ENCODE results near the gene ADAMTS16. TPM values are rescaled to one million over a fixed set of nuclear protein-coding genes. Genes with fewer than 3 reads are reported as not detected.

The ADAMTS16 gene
- total and polyA plus RNA-seq, 9 of the 15 experiments (the other 6 are each of a cell fraction or from before 2014, with no cell fraction given), result not detected

DNA sequence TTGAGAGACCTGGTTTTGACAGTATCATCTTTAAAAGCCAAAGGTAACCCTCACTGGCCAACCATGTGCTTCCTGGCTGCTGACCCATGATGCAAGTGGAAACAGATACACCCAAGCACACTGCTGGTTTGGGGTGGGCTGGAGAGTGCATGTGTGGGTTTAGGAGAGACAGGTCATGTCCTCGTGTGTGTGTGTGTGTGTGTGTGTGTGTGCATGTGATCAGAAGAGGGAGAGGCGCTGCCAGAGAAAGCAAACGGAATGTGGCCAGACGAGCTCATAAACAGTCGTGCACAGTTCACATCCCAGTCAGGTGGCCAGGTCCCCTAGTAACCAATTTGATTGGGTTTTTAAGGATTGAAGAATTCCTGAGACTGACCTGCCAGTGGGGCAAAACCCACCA lies 169.5 kb downstream of the ADAMTS16 start:
- Histone ChIP-seq H3K27ac (ENCODE audit: extremely low read depth, low read depth, low read length) (no peak overlapping the region), H3K36me3 (ENCODE audit: control insufficient read depth, insufficient read depth, low read length) (no peaks in the 10 kb centered on the region), H3K4me1 (replicated peaks in 1 of 2; ENCODE audit: control insufficient read depth in 2 of 2, insufficient read depth in 2 of 2, low read length in 2 of 2) (no peaks in the 10 kb centered on the region), H3K9ac (ENCODE audit: insufficient read depth in 1 of 2, low read depth in 2 of 2, low read length in 2 of 2) (no peak overlapping the region), H3K9me1 (ENCODE audit: control insufficient read depth, insufficient read depth, low read length) (no peaks in the 10 kb centered on the region), H3K9me3 (replicated peaks; ENCODE audit: control insufficient read depth, insufficient read depth, low read depth, low read length) (no peaks in the 10 kb centered on the region), H3K4me3 (no peak overlapping the region), H3K79me2 (ENCODE audit: control insufficient read depth, insufficient read depth, low read length) (no peaks in the 10 kb centered on the region), H4K20me1 (replicated peaks; ENCODE audit: control insufficient read depth, insufficient read depth, low read length) (0 out of 2 replicates have a peak, but pooled peaks cover 6% of the 10 kb centered on the region), H3K4me2 (ENCODE audit: insufficient read depth, low read length) (no peak overlapping the region), H3K27me3 (ENCODE audit: control insufficient read depth in 2 of 2, insufficient read depth in 2 of 2, low read length in 2 of 2) (peaks cover 3 to 56% of the 10 kb centered on the region in 2 experiments; a peak in 4 of 5 replicates), H2AFZ (ENCODE audit: low read depth, low read length) (no peak overlapping the region)
- 2% methylated on average over 5 of the region's 5 CpGs for WGBS (ENCODE audit: insufficient coverage, low coverage, missing lambda C conversion rate)
- ATAC-seq (no peak), DNase-seq (ENCODE audit: extremely low read depth in 1 of 4, low spot score in 3 of 4) (no peak), FAIRE-seq (no peak)
- TF ChIP-seq TRIM28 (IDR thresholded peaks at IDR 0.05), result no peak
- TF ChIP-seq RBM14 (IDR thresholded peaks at IDR 0.05; ENCODE audit: borderline replicate concordance, insufficient read depth, low read depth, low read length), result no peak
- no peak for TF ChIP-seq SIN3B (IDR thresholded peaks at IDR 0.05; ENCODE audit: low read depth)
- intact Hi-C loops (cut with micrococcal nuclease) (no loop called here), in situ Hi-C loops (cut with MboI) (no loop called here)
- CTCF ChIA-PET (ENCODE audit: low intra/inter-chr PET ratio), result no interaction called here
- POLR2A ChIA-PET, result interaction anchor here (0.6 kb wide), 1 partner anchor 362 kb away, joined by 3 read pairs; no protein-coding TSS in a partner anchor
- no TSS peak for BruUV-seq (replicated peaks)

DNA sequence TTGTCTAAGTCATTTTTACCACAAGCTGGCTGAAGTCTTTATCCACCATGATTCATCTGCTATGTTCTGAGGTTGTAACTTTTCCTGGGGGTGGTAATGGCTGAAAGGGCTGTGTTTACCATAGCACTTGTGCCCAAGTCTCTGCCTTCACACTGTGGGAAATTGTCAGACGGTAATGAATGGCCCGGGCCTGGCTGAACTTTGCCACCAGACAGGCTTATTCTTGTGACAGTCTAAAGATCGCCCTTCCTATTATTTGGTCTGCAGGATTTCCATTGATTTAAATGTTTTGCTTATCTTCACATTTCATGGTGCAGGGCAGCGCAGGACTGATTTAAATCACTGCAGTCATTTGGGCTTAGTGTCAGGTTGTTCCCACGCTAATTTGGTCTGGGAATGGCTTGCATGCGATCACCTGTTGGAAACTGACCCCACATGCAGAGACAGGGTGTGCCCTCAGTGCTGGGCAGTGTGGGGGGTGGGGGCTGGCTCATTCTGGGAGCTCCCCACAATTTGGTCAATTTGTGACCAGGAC lies 173.0 kb downstream of the ADAMTS16 start:
- H3K27ac ChIP-seq (ENCODE audit: extremely low read depth, low read depth, low read length), result no peak overlapping the region
- DNase-seq (ENCODE audit: extremely low read depth in 1 of 4, low spot score in 3 of 4), result no peak
- H4K20me1 ChIP-seq (replicated peaks; ENCODE audit: control insufficient read depth, insufficient read depth, low read length), result 0 out of 2 replicates have a peak, but pooled peaks cover 6% of the 10 kb centered on the region
- no peak for ATAC-seq
- no peaks in the 10 kb centered on the region for H3K79me2 ChIP-seq (ENCODE audit: control insufficient read depth, insufficient read depth, low read length)
- no peak for FAIRE-seq
- no peaks in the 10 kb centered on the region for H3K36me3 ChIP-seq (ENCODE audit: control insufficient read depth, insufficient read depth, low read length)
- no peaks in the 10 kb centered on the region for H3K4me1 ChIP-seq (replicated peaks in 1 of 2; ENCODE audit: control insufficient read depth in 2 of 2, insufficient read depth in 2 of 2, low read length in 2 of 2)
- CTCF ChIA-PET (ENCODE audit: low intra/inter-chr PET ratio), result no interaction called here
- no peak overlapping the region for H3K4me2 ChIP-seq (ENCODE audit: insufficient read depth, low read length)
- POLR2A ChIA-PET, result no interaction called here
- H3K4me3 ChIP-seq, result no peak overlapping the region
- no TSS peak for BruUV-seq (replicated peaks)
- no peaks in the 10 kb centered on the region for H3K9me3 ChIP-seq (replicated peaks; ENCODE audit: control insufficient read depth, insufficient read depth, low read depth, low read length)
- H3K27me3 ChIP-seq (ENCODE audit: control insufficient read depth in 2 of 2, insufficient read depth in 2 of 2, low read length in 2 of 2), result peaks cover 9 to 41% of the 10 kb centered on the region in 2 experiments; a peak in 4 of 5 replicates
- intact Hi-C loops (cut with micrococcal nuclease), result no loop called here
- WGBS (ENCODE audit: insufficient coverage, low coverage, missing lambda C conversion rate), result 2% methylated on average over 6 of the region's 6 CpGs
- H2AFZ ChIP-seq (ENCODE audit: low read depth, low read length), result no peak overlapping the region
- no peaks in the 10 kb centered on the region for H3K9me1 ChIP-seq (ENCODE audit: control insufficient read depth, insufficient read depth, low read length)
- H3K9ac ChIP-seq (ENCODE audit: insufficient read depth in 1 of 2, low read depth in 2 of 2, low read length in 2 of 2), result no peak overlapping the region
- in situ Hi-C loops (cut with MboI), result no loop called here
- TF ChIP-seq ZNF696 (CRISPR knock-in tag; conservative IDR thresholded peaks at IDR 0.05), result no peak
- TF ChIP-seq PHF21A (IDR thresholded peaks at IDR 0.05; ENCODE audit: borderline replicate concordance, low read depth), result 0 out of 2 replicates have a peak, but pooled peaks have one; percentile 17
- peak in 1 of 2 experiments; percentile 48; a peak in 2 of 4 replicates for TF ChIP-seq KDM1A (IDR thresholded peaks at IDR 0.05)
